T-helper 2 cell treated with Interferon-gamma antibody and Interleukin-4, amounts not matched to agents 5 μg/mL and 100 μg/mL, for 36 hours (primary cell): ENCODE measurements around the gene BICC1.

Experiments
- DNase-seq: peaks from one replicate; pipeline ENCODE4 v3.0.0; 2021; ENCODE audit warnings: low spot score
- H3K27ac Mint-ChIP-seq: one replicate; pipeline ENCODE4 v1.8.0; 2021; ENCODE audit warnings: mild to moderate bottlenecking, mixed read lengths
- H3K27me3 Mint-ChIP-seq: one replicate; pipeline ENCODE4 v1.8.0; 2021; ENCODE audit warnings: low read depth, mixed read lengths
- H3K36me3 Mint-ChIP-seq: one replicate; pipeline ENCODE4 v1.8.0; 2021; ENCODE audit warnings: low read depth, mixed read lengths
- H3K4me1 Mint-ChIP-seq: one replicate; pipeline ENCODE4 v1.8.0; 2021; ENCODE audit warnings: low read depth, mixed read lengths
- H3K4me3 Mint-ChIP-seq: one replicate; pipeline ENCODE4 v1.8.0; 2022; ENCODE audit warnings: mild to moderate bottlenecking, moderate library complexity, mixed read lengths
- H3K9me3 Mint-ChIP-seq: one replicate; pipeline ENCODE4 v1.8.0; 2021; ENCODE audit warnings: mixed read lengths

BICC1 gene

GRCh38 chr10:58859526-58859925, 346.9 kb downstream of the BICC1 start:
- Mint-ChIP-seq H3K4me1 (no peaks in the 10 kb centered on the region), H3K27ac (no peak overlapping the region), H3K9me3 (peaks cover 9% of the 10 kb centered on the region), H3K27me3 (no peaks in the 10 kb centered on the region), H3K4me3 (no peak overlapping the region), H3K36me3 (no peaks in the 10 kb centered on the region)
- no peak for DNase-seq

- peaks cover 6% of the 10 kb centered on the region for H3K9me3 Mint-ChIP-seq
- no peak for DNase-seq
Measured at GRCh38 chr10:58867683-58868082, 355.0 kb downstream of the BICC1 start.

GRCh38 chr10:58868736-58869435, 356.2 kb downstream of the BICC1 start:
- Mint-ChIP-seq H3K4me3 (no peak overlapping the region), H3K36me3 (no peaks in the 10 kb centered on the region), H3K4me1 (no peaks in the 10 kb centered on the region), H3K9me3 (peaks cover 6% of the 10 kb centered on the region), H3K27me3 (no peaks in the 10 kb centered on the region), H3K27ac (no peak overlapping the region)
- DNase-seq = no peak

More at GRCh38 chr10:58867683-58868082, 355.0 kb downstream of the BICC1 start:
- H3K4me3 Mint-ChIP-seq = no peak overlapping the region
- H3K36me3 Mint-ChIP-seq = no peaks in the 10 kb centered on the region
- no peak overlapping the region for H3K27ac Mint-ChIP-seq
- H3K27me3 Mint-ChIP-seq = no peaks in the 10 kb centered on the region
- H3K4me1 Mint-ChIP-seq = no peaks in the 10 kb centered on the region

- Mint-ChIP-seq H3K9me3 (peaks cover 6% of the 10 kb centered on the region), H3K4me1 (no peaks in the 10 kb centered on the region), H3K36me3 (no peaks in the 10 kb centered on the region)
Measured at GRCh38 chr10:58870070-58870469, 357.4 kb downstream of the BICC1 start.

GRCh38 chr10:58873161-58873560, 360.5 kb downstream of the BICC1 start:
- no peak for DNase-seq
- no peaks in the 10 kb centered on the region for H3K4me1 Mint-ChIP-seq
- no peak overlapping the region for H3K4me3 Mint-ChIP-seq
- no peaks in the 10 kb centered on the region for H3K9me3 Mint-ChIP-seq
- no peaks in the 10 kb centered on the region for H3K27me3 Mint-ChIP-seq
- H3K36me3 Mint-ChIP-seq = no peaks in the 10 kb centered on the region
- H3K27ac Mint-ChIP-seq = no peak overlapping the region

More at GRCh38 chr10:58870070-58870469, 357.4 kb downstream of the BICC1 start:
- Mint-ChIP-seq H3K27me3 (no peaks in the 10 kb centered on the region), H3K4me3 (no peak overlapping the region), H3K27ac (no peak overlapping the region)
- DNase-seq = no peak
